GM12878 (cell line): Measurements from ENCODE around the gene CAPN7. TPM values are rescaled to one million over a fixed set of nuclear protein-coding genes. Genes with fewer than 3 reads are reported as not detected.

ENCODE experiments used
- ATAC-seq: fragments of 200-7000 bp; cut with Tn5 transposase; 3 replicates; pipeline ENCODE4 v1.9.1; 2020; ENCODE audit warnings: mild to moderate bottlenecking, moderate library complexity
- BruUV-seq: library from RNA; stranded (reverse); fragments of 400-500 nt; replicated peaks from 2 replicates; lab custom pipeline; 2021; lab: Mats Ljungman, UMichigan
- CTCF ChIA-PET: fragments of 300-600 bp; sonication (Branson Sonifier 250); formaldehyde crosslinking; extraction: SDS; loops from one replicate; lab custom pipeline; 2021; ENCODE audit warnings: inconsistent platforms; lab: Yijun Ruan, JAX
- POLR2A ChIA-PET: fragments of 350-600 bp; formaldehyde crosslinking; extraction: SDS; loops from one replicate; lab custom pipeline; 2021; ENCODE audit warnings: inconsistent platforms; lab: Charles Lee
- RAD21 ChIA-PET: fragments of 300-600 bp; sonication (Branson Sonifier 250); formaldehyde crosslinking; loops from one replicate; lab custom pipeline; 2023; ENCODE audit warnings: antibody characterized with exemption; ENCODE audit not compliant: unreplicated experiment; lab: Charles Lee
- SMC1A ChIA-PET: fragments of 300-600 bp; sonication (Branson Sonifier 250); formaldehyde crosslinking; loops from one replicate; lab custom pipeline; 2023; ENCODE audit not compliant: unreplicated experiment, uncharacterized antibody; lab: Charles Lee
- DNase-seq: peaks from one replicate; pipeline ENCODE4 v3.0.0-alpha.2; 2011; ENCODE audit warnings: low read depth, low spot score
- FAIRE-seq: peaks from 3 replicates; lab custom pipeline; 2011; peaks lifted over from hg19 to GRCh38; lab: Jason Lieb, UNC
- H2AFZ ChIP-seq: 2 replicates; pipeline ENCODE4 v1.6.0; 2011; ENCODE audit warnings: low read depth, low read length, control low read depth; ENCODE audit not compliant: control insufficient read depth
- H3K27ac ChIP-seq: 2 replicates; pipeline ENCODE4 v1.5.1; 2011; ENCODE audit warnings: control low read depth; ENCODE audit not compliant: control insufficient read depth, insufficient read depth
- H3K27me3 ChIP-seq, 2 experiments: replicated peaks in 1 of 2; 2 replicates each; pipeline versions ENCODE4 v1.6.0 to v1.6.1; 2011; ENCODE audit warnings: low read length in 1 of 2; ENCODE audit not compliant: control insufficient read depth in 2 of 2, insufficient read depth in 2 of 2
- H3K36me3 ChIP-seq, 2 experiments: 2 replicates each; pipeline ENCODE4 v1.5.1; 2011; ENCODE audit warnings: low read length in 1 of 2; ENCODE audit not compliant: control insufficient read depth in 2 of 2, insufficient read depth in 2 of 2
- H3K4me1 ChIP-seq: 2 replicates; pipeline ENCODE4 v1.6.1; 2011; ENCODE audit warnings: mild to moderate bottlenecking, low read length, moderate library complexity, mixed read lengths; ENCODE audit not compliant: control insufficient read depth, insufficient read depth
- H3K4me2 ChIP-seq: 2 replicates; pipeline ENCODE4 v1.6.0; 2011; ENCODE audit warnings: control low read depth; ENCODE audit not compliant: control insufficient read depth, insufficient read depth
- H3K4me3 ChIP-seq: fragments of 200-600 bp; sonication (generic); 2 replicates; pipeline ENCODE4 v1.5.1; 2016
- H3K79me2 ChIP-seq: 2 replicates; pipeline ENCODE4 v1.6.0; 2011; ENCODE audit warnings: low read length; ENCODE audit not compliant: control insufficient read depth, insufficient read depth
- H3K9ac ChIP-seq: 2 replicates; pipeline ENCODE4 v1.8.0; 2011; ENCODE audit warnings: low read length, control low read depth, mixed read lengths; ENCODE audit not compliant: control insufficient read depth, insufficient read depth
- H3K9me3 ChIP-seq: replicated peaks from 3 replicates; pipeline ENCODE4 v1.5.1; 2011; ENCODE audit warnings: mild to moderate bottlenecking, low read length; ENCODE audit not compliant: control insufficient read depth, insufficient read depth
- H4K20me1 ChIP-seq: 2 replicates; pipeline ENCODE4 v1.6.0; 2011; ENCODE audit not compliant: control insufficient read depth, insufficient read depth
- BACH1 ChIP-seq: fragments of 450-650 bp; IDR thresholded peaks from 2 replicates; pipeline ENCODE4 v1.6.1; 2017; ENCODE audit warnings: mild to moderate bottlenecking, borderline replicate concordance
- BRCA1 ChIP-seq: IDR thresholded peaks from 2 replicates; pipeline ENCODE4 v1.6.1; 2011; ENCODE audit warnings: low read depth, low read length, improper control_type of control experiment
- CREB1 ChIP-seq: IDR thresholded peaks from 2 replicates; pipeline ENCODE4 v1.6.1; 2012; ENCODE audit warnings: low read depth, mild to moderate bottlenecking, inconsistent platforms
- JUNB ChIP-seq: IDR thresholded peaks from 2 replicates; pipeline ENCODE4 v1.6.1; 2016; ENCODE audit warnings: antibody characterized with exemption, mild to moderate bottlenecking
- MXI1 ChIP-seq: fragments of 150-350 bp; IDR thresholded peaks from 2 replicates; pipeline ENCODE4 v1.6.1; 2011; ENCODE audit warnings: low read depth, mild to moderate bottlenecking, inconsistent platforms, low read length, improper control_type of control experiment
- NR2F1 ChIP-seq: fragments of 450-650 bp; conservative IDR thresholded peaks from 2 replicates; pipeline ENCODE4 v1.6.1; 2017; ENCODE audit warnings: mild to moderate bottlenecking
- POLR2AphosphoS5 ChIP-seq: IDR thresholded peaks from 2 replicates; pipeline ENCODE4 v1.6.1; 2011; ENCODE audit warnings: mild to moderate bottlenecking, low read length, inconsistent platforms
- RAD51 ChIP-seq: fragments of 450-650 bp; IDR thresholded peaks from 2 replicates; pipeline ENCODE4 v1.6.1; 2016; ENCODE audit warnings: moderate library complexity, mild to moderate bottlenecking, inconsistent platforms
- WGBS: methylation state at CpG from one replicate; pipeline ENCODE4 v1.1.6; 2016; ENCODE audit warnings: low lambda C conversion rate; ENCODE audit not compliant: insufficient replicate concordance, insufficient coverage; ENCODE audit errors: missing lambda C conversion rate; 5-methylcytosine and 5-hydroxymethylcytosine counted together
- in situ Hi-C: fragments of 300-500 bp; cut with MboI; formaldehyde crosslinking; loops from 9 replicates; pipeline ENCODE4 v1.14.3; 2018; ENCODE audit warnings: mixed read lengths
- intact Hi-C: fragments of 100-400 bp; cut with micrococcal nuclease; formaldehyde crosslinking; loops from one replicate; pipeline ENCODE4 v1.14.2; 2022; ENCODE audit not compliant: unreplicated experiment
- polyA plus RNA-seq, 11 experiments: library from polyadenylated mRNA; depleted of rRNA in 4 of 11; unstranded in 6 of 11; stranded (reverse) in 5 of 11; fragments of >200 nt; fragmentation: Nextera tagmentation in 4 of 11; fragmentation: Illumina TruSeq in 1 of 11; extraction: Ambion mirVana in 4 of 11; extraction: Trizol in 1 of 11; gene quantifications; 1 replicate in 1 of 11; 2 replicates in 10 of 11; pipeline versions ENCODE4 v1.2.1 to v1.2.3, GENCODE V29; 2011 to 2016; ENCODE audit warnings: inconsistent platforms in 2 of 11, missing spikeins in 2 of 11, low read depth in 1 of 11
- total RNA-seq, 4 experiments: library from RNA; depleted of rRNA in 3 of 4; stranded (reverse); fragments of >200 nt in 3 of 4; fragmentation: Illumina TruSeq in 1 of 4; extraction: Trizol in 1 of 4; gene quantifications; 2 replicates each; pipeline versions ENCODE4 v1.2.1 to v1.2.3, GENCODE V29; 2013 to 2021

Gene CAPN7
- total and polyA plus RNA-seq, 10 of the 15 experiments (the other 5 are each of a cell fraction or from before 2014, with no cell fraction given), result 5.3 to 27.0 (median 18.2) TPM

GRCh38 chr3:15246186-15246585 lies 40.1 kb downstream of the CAPN7 start:
- ChIA-PET POLR2A (interaction anchor here (1.2 kb wide), 1 partner anchor 159 kb away, joined by 3 read pairs; no protein-coding TSS in a partner anchor), RAD21 (interaction anchor here (0.9 kb wide), 1 partner anchor 159 kb away, joined by 4 read pairs; no protein-coding TSS in a partner anchor), CTCF (interaction anchor here (0.7 to 2.1 kb wide), 5 partner anchors 9 to 159 kb away, joined by 3 to 5 read pairs (median 4); no protein-coding TSS in a partner anchor), SMC1A (interaction anchor here (0.6 to 1.4 kb wide), 6 partner anchors 13 to 152 kb away, joined by 3 to 4 read pairs (median 3); no protein-coding TSS in a partner anchor)
- Histone ChIP-seq H3K36me3 (peaks cover 2 to 25% of the 10 kb centered on the region in 2 experiments), H3K9ac (no peak overlapping the region), H3K27ac (no peak overlapping the region), H3K79me2 (no peaks in the 10 kb centered on the region), H4K20me1 (no peaks in the 10 kb centered on the region), H3K4me2 (no peak overlapping the region), H3K4me3 (no peak overlapping the region), H3K4me1 (no peaks in the 10 kb centered on the region), H2AFZ (no peak overlapping the region), H3K27me3 (no peaks in the 10 kb centered on the region), H3K9me3 (no peaks in the 10 kb centered on the region)
- ATAC-seq, result no peak
- in situ Hi-C loops (no loop called here), intact Hi-C loops (no loop called here)
- 98% methylated on average over 2 of the region's 2 CpGs for WGBS
- no peak for DNase-seq
- peak; percentile 70 for FAIRE-seq
- no TSS peak for BruUV-seq
- TF ChIP-seq MXI1 (no peak), NR2F1 (no peak), CREB1 (no peak), JUNB (no peak), RAD51 (no peak), POLR2AphosphoS5 (no peak), BACH1 (no peak), BRCA1 (no peak)
- TF ChIP-seq, all 136 proteins: peak for 0
